IMR-90 (cell line): ENCODE data around the gene FUT8. TPM values are rescaled to one million over a fixed set of nuclear protein-coding genes. Genes with fewer than 3 reads are reported as not detected.

ENCODE experiments used
- ATAC-seq: fragments of 200-7000 bp; cut with Tn5 transposase; 2 replicates; pipeline ENCODE4 v1.9.1; 2020; ENCODE audit warnings: low read depth, mild to moderate bottlenecking, moderate library complexity
- BruUV-seq: library from RNA; stranded (reverse); fragments of 400-500 nt; replicated peaks from 2 replicates; lab custom pipeline; 2021; lab: Mats Ljungman, UMichigan
- CTCF ChIA-PET: fragments of 300-600 bp; formaldehyde crosslinking; extraction: SDS; loops from one replicate; lab custom pipeline; 2021; ENCODE audit warnings: antibody characterized with exemption; lab: Yijun Ruan, JAX
- POLR2A ChIA-PET: fragments of 300-600 bp; sonication (Branson Sonifier 250); formaldehyde crosslinking; loops from one replicate; lab custom pipeline; 2022; ENCODE audit warnings: antibody characterized with exemption; ENCODE audit not compliant: unreplicated experiment; lab: Charles Lee
- DNase-seq: peaks from one replicate; pipeline ENCODE4 v3.0.0; 2013
- H2AFZ ChIP-seq: replicated peaks from 2 replicates; pipeline ENCODE3; 2013; ENCODE audit warnings: low read length, mild to moderate bottlenecking; ENCODE audit not compliant: poor library complexity
- H2AK5ac ChIP-seq: 2 replicates; pipeline ENCODE4 v1.6.1; 2013; ENCODE audit warnings: low read depth, low read length, inconsistent platforms
- H2AK9ac ChIP-seq: replicated peaks from 2 replicates; pipeline ENCODE3; 2013; ENCODE audit warnings: mild to moderate bottlenecking, low read depth, low read length, moderate library complexity; ENCODE audit not compliant: poor library complexity
- H2BK120ac ChIP-seq: 2 replicates; pipeline ENCODE4 v1.6.1; 2013; ENCODE audit warnings: low read depth, low read length, inconsistent platforms
- H2BK15ac ChIP-seq: 3 replicates; pipeline ENCODE4 v1.6.1; 2013; ENCODE audit warnings: low read depth, low read length, inconsistent platforms
- H2BK20ac ChIP-seq: 2 replicates; pipeline ENCODE4 v1.6.1; 2013; ENCODE audit warnings: low read depth, mild to moderate bottlenecking, inconsistent platforms, low read length, moderate library complexity
- H2BK5ac ChIP-seq: 2 replicates; pipeline ENCODE4 v1.6.1; 2013; ENCODE audit warnings: mild to moderate bottlenecking, low read depth, low read length, inconsistent platforms; ENCODE audit not compliant: poor library complexity, severe bottlenecking
- H3K14ac ChIP-seq: replicated peaks from 2 replicates; pipeline ENCODE4 v1.6.1; 2013; ENCODE audit warnings: low read depth, low read length, inconsistent platforms
- H3K18ac ChIP-seq: 2 replicates; pipeline ENCODE4 v1.6.1; 2013; ENCODE audit warnings: low read depth, low read length, control low read depth
- H3K23ac ChIP-seq: 2 replicates; pipeline ENCODE4 v1.6.1; 2013; ENCODE audit warnings: low read depth, low read length, inconsistent platforms
- H3K27ac ChIP-seq: 2 replicates; pipeline ENCODE4 v1.5.1; 2013; ENCODE audit warnings: mild to moderate bottlenecking, control low read depth, low read length; ENCODE audit not compliant: insufficient read depth
- H3K27me3 ChIP-seq: 2 replicates; pipeline ENCODE4 v1.6.1; 2013; ENCODE audit warnings: low read length; ENCODE audit not compliant: control insufficient read depth, insufficient read depth
- H3K36me3 ChIP-seq: 2 replicates; pipeline ENCODE4 v1.6.1; 2013; ENCODE audit warnings: low read length, mixed read lengths; ENCODE audit not compliant: control insufficient read depth, insufficient read depth
- H3K4ac ChIP-seq: 2 replicates; pipeline ENCODE4 v1.6.1; 2013; ENCODE audit warnings: low read depth, low read length, inconsistent platforms
- H3K4me1 ChIP-seq: 2 replicates; pipeline ENCODE4 v1.6.1; 2013; ENCODE audit warnings: low read length, mixed read lengths; ENCODE audit not compliant: control insufficient read depth, insufficient read depth
- H3K4me2 ChIP-seq: 2 replicates; pipeline ENCODE4 v1.6.1; 2013; ENCODE audit warnings: low read depth, mild to moderate bottlenecking, control low read depth, low read length, moderate library complexity
- H3K4me3 ChIP-seq: 2 replicates; pipeline ENCODE4 v1.5.1; 2013; ENCODE audit warnings: low read depth, mild to moderate bottlenecking, control low read depth, low read length, moderate library complexity; ENCODE audit not compliant: insufficient read depth
- H3K56ac ChIP-seq: 2 replicates; pipeline ENCODE4 v1.6.1; 2013; ENCODE audit warnings: low read length, inconsistent platforms; ENCODE audit not compliant: insufficient read depth; ENCODE audit errors: extremely low read depth
- H3K79me1 ChIP-seq, 2 experiments: 2 replicates each; pipeline ENCODE4 v1.6.1; 2013; ENCODE audit warnings: low read length in 2 of 2, inconsistent platforms in 1 of 2, low read depth in 1 of 2
- H3K9ac ChIP-seq: 2 replicates; pipeline ENCODE4 v1.6.1; 2013; ENCODE audit warnings: low read depth, low read length, control low read depth
- H3K9me1 ChIP-seq: 2 replicates; pipeline ENCODE4 v1.6.1; 2013; ENCODE audit warnings: low read length, inconsistent platforms; ENCODE audit not compliant: insufficient read depth
- H3K9me3 ChIP-seq: 2 replicates; pipeline ENCODE4 v1.6.1; 2013; ENCODE audit warnings: low read length; ENCODE audit not compliant: control insufficient read depth, insufficient read depth
- H4K20me1 ChIP-seq: 2 replicates; pipeline ENCODE4 v1.6.1; 2013; ENCODE audit warnings: low read length, inconsistent platforms; ENCODE audit not compliant: insufficient read depth
- H4K5ac ChIP-seq: 2 replicates; pipeline ENCODE4 v1.6.1; 2013; ENCODE audit warnings: mild to moderate bottlenecking, low read depth, low read length, control low read depth
- H4K8ac ChIP-seq, 2 experiments: 2 replicates each; pipeline ENCODE4 v1.6.1; 2013; ENCODE audit warnings: low read depth in 2 of 2, low read length in 2 of 2, control low read depth in 1 of 2, inconsistent platforms in 1 of 2
- H4K91ac ChIP-seq: 2 replicates; pipeline ENCODE4 v1.6.1; 2013; ENCODE audit warnings: low read depth, low read length, inconsistent platforms; ENCODE audit not compliant: insufficient read depth
- BHLHE40 ChIP-seq: fragments of 150-350 bp; IDR thresholded peaks from 2 replicates; pipeline ENCODE4 v1.6.1; 2016; ENCODE audit warnings: mild to moderate bottlenecking, low read depth, low read length
- CEBPB ChIP-seq: IDR thresholded peaks from 2 replicates; pipeline ENCODE4 v1.6.1; 2012; ENCODE audit warnings: low read depth, low read length, improper control_type of control experiment
- CTCF ChIP-seq: conservative IDR thresholded peaks from 2 replicates; pipeline ENCODE4 v1.5.1; 2012; ENCODE audit warnings: mild to moderate bottlenecking, low read depth, low read length, improper control_type of control experiment
- FOS ChIP-seq: fragments of 150-350 bp; IDR thresholded peaks from 2 replicates; pipeline ENCODE4 v1.6.1; 2016; ENCODE audit warnings: low read depth, low read length
- MAFK ChIP-seq: IDR thresholded peaks from 2 replicates; pipeline ENCODE4 v1.6.1; 2012; ENCODE audit warnings: low read depth, low read length, improper control_type of control experiment
- MAZ ChIP-seq: IDR thresholded peaks from 2 replicates; pipeline ENCODE4 v1.6.1; 2012; ENCODE audit warnings: low read depth, mild to moderate bottlenecking, low read length, improper control_type of control experiment, moderate library complexity, borderline replicate concordance
- MXI1 ChIP-seq: IDR thresholded peaks from 2 replicates; pipeline ENCODE4 v1.6.1; 2012; ENCODE audit warnings: low read depth, mild to moderate bottlenecking, low read length, moderate library complexity, borderline replicate concordance
- NFE2L2 ChIP-seq: fragments of 150-350 bp; IDR thresholded peaks from 2 replicates; pipeline ENCODE4 v1.6.1; 2016; ENCODE audit warnings: low read depth, mild to moderate bottlenecking, low read length
- POLR2A ChIP-seq: IDR thresholded peaks from 2 replicates; pipeline ENCODE4 v1.6.1; 2012; ENCODE audit warnings: mild to moderate bottlenecking, low read depth, low read length
- RAD21 ChIP-seq: IDR thresholded peaks from 2 replicates; pipeline ENCODE4 v1.6.1; 2012; ENCODE audit warnings: low read length, improper control_type of control experiment
- RCOR1 ChIP-seq: IDR thresholded peaks from 2 replicates; pipeline ENCODE4 v1.6.1; 2012; ENCODE audit warnings: mild to moderate bottlenecking, low read length, improper control_type of control experiment; ENCODE audit not compliant: insufficient replicate concordance
- RFX5 ChIP-seq: IDR thresholded peaks from 2 replicates; pipeline ENCODE4 v1.8.0; 2012; ENCODE audit warnings: low read depth, mild to moderate bottlenecking, low read length, moderate library complexity
- WGBS, 2 experiments: methylation state at CpG; one replicate each; pipeline versions ENCODE4 v1.1.5 to v1.1.7; 2013; ENCODE audit warnings: missing lambda C conversion rate in 2 of 2; ENCODE audit not compliant: insufficient read length in 1 of 2; ENCODE audit errors: extremely low coverage in 2 of 2; 5-methylcytosine and 5-hydroxymethylcytosine counted together
- dilution Hi-C: fragments of 300-500 bp; cut with HindIII; formaldehyde crosslinking; loops from one replicate; pipeline ENCODE4 v1.14.3; 2018; ENCODE audit warnings: low sequenced_read_pairs; ENCODE audit not compliant: unreplicated experiment
- in situ Hi-C: fragments of 300-500 bp; cut with MboI; formaldehyde crosslinking; loops from 3 replicates; pipeline ENCODE4 v1.14.3; 2019; ENCODE audit warnings: low sequenced_read_pairs, inconsistent platforms, mixed read lengths
- intact Hi-C: fragments of 100-400 bp; cut with micrococcal nuclease; formaldehyde crosslinking; loops from 2 replicates; pipeline ENCODE4 v1.10.0; 2022
- polyA plus RNA-seq, 3 experiments: library from polyadenylated mRNA; depleted of rRNA; stranded (reverse); fragments of >200 nt; gene quantifications; 2 replicates each; pipeline ENCODE4 v1.2.3, GENCODE V29; 2012; ENCODE audit warnings: low replicate concordance in 1 of 3
- total RNA-seq: library from RNA; depleted of rRNA; stranded (reverse); fragments of >200 nt; gene quantifications from 2 replicates; pipeline ENCODE4 v1.2.3, GENCODE V29; 2012
- TF ChIP-seq, protein P1 (sequence below): fragments of 150-350 bp; IDR thresholded peaks from 2 replicates; pipeline ENCODE4 v1.6.1; 2017; ENCODE audit warnings: mild to moderate bottlenecking, antibody characterized with exemption, low read length, low read depth
- TF ChIP-seq, protein P2 (sequence below): fragments of 150-350 bp; IDR thresholded peaks from 2 replicates; pipeline ENCODE4 v1.6.1; 2016; ENCODE audit warnings: low read depth, mild to moderate bottlenecking, low read length, moderate library complexity, borderline replicate concordance

FUT8 gene
- total and polyA plus RNA-seq, 2 of the 4 experiments (the other 2 are of a cell fraction) = 15.6 to 72.9 TPM

GRCh38 chr14:65382586-65382985 lies 29.9 kb upstream of the FUT8 start:
- ATAC-seq (no peak), DNase-seq (no peak)
- WGBS, 2 experiments = no CpG with 5 or more reads among the region's 3 CpGs
- Histone ChIP-seq H4K91ac (no peak overlapping the region), H2BK120ac (no peak overlapping the region), H2AK5ac (no peak overlapping the region), H3K9ac (no peak overlapping the region), H3K56ac (no peak overlapping the region), H3K14ac (no peak overlapping the region), H3K4me2 (no peak overlapping the region), H3K27ac (no peak overlapping the region), H4K20me1 (no peaks in the 10 kb centered on the region), H3K9me3 (no peaks in the 10 kb centered on the region), H4K8ac (no peak overlapping the region), H2AFZ (no peak overlapping the region), H3K4me3 (no peak overlapping the region), H3K18ac (no peak overlapping the region), H3K36me3 (no peaks in the 10 kb centered on the region), H3K4ac (no peak overlapping the region), H4K5ac (no peak overlapping the region), H3K79me1 (no peaks in the 10 kb centered on the region), H3K4me1 (no peaks in the 10 kb centered on the region; the same call in 1 of the 2 replicates), H2BK20ac (no peak overlapping the region), H3K27me3 (no peaks in the 10 kb centered on the region; the same call in 1 of the 2 replicates), H2AK9ac (no peak overlapping the region), H3K9me1 (no peaks in the 10 kb centered on the region), H2BK15ac (no peak overlapping the region), H3K23ac (no peak overlapping the region), H2BK5ac (no peak overlapping the region)
- dilution Hi-C loops = no loop called here
- POLR2A ChIA-PET = no interaction called here
- no TSS peak for BruUV-seq
- in situ Hi-C loops = no loop called here
- CTCF ChIA-PET = interaction anchor here (0.6 to 1.8 kb wide), 2 partner anchors 11 to 114 kb away, joined by 4 to 8 read pairs; no protein-coding TSS in a partner anchor
- no peak for TF ChIP-seq CTCF
- no peak for TF ChIP-seq MAFK
- no peak for TF ChIP-seq RAD21
- TF ChIP-seq, protein P1, sequence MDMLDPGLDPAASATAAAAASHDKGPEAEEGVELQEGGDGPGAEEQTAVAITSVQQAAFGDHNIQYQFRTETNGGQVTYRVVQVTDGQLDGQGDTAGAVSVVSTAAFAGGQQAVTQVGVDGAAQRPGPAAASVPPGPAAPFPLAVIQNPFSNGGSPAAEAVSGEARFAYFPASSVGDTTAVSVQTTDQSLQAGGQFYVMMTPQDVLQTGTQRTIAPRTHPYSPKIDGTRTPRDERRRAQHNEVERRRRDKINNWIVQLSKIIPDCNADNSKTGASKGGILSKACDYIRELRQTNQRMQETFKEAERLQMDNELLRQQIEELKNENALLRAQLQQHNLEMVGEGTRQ = no peak
- TF ChIP-seq FOS = no peak
- TF ChIP-seq RCOR1 = no peak
- no peak for TF ChIP-seq BHLHE40
- TF ChIP-seq NFE2L2 = no peak
- no peak for TF ChIP-seq MXI1
- no peak for TF ChIP-seq RFX5
- TF ChIP-seq, protein P2, sequence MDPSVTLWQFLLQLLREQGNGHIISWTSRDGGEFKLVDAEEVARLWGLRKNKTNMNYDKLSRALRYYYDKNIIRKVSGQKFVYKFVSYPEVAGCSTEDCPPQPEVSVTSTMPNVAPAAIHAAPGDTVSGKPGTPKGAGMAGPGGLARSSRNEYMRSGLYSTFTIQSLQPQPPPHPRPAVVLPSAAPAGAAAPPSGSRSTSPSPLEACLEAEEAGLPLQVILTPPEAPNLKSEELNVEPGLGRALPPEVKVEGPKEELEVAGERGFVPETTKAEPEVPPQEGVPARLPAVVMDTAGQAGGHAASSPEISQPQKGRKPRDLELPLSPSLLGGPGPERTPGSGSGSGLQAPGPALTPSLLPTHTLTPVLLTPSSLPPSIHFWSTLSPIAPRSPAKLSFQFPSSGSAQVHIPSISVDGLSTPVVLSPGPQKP = no peak
- TF ChIP-seq POLR2A = no peak
- no peak for TF ChIP-seq CEBPB
- no peak for TF ChIP-seq MAZ
- intact Hi-C loops = no loop called here
